Measurements from ENCODE around the gene IKZF2. TPM values are rescaled to one million over a fixed set of nuclear protein-coding genes. Genes with fewer than 3 reads are reported as not detected.

The IKZF2 gene
- total and polyA plus RNA-seq, 2 experiments from 2014 or later, result 2.6 to 10.1 TPM

- no peaks in the 10 kb centered on the region for H3F3A ChIP-seq (replicated peaks; ENCODE audit: low read depth)
- no peak overlapping the region for H3K4me3 Mint-ChIP-seq
- no peak overlapping the region for H3K27ac Mint-ChIP-seq
- no peaks in the 10 kb centered on the region for H3K9me2 ChIP-seq (ENCODE audit: insufficient read depth)
- H3K4me2 ChIP-seq, result no peak overlapping the region
- TF ChIP-seq ZNF331 (CRISPR knock-in tag; IDR thresholded peaks at IDR 0.05; ENCODE audit: low read depth) (no peak), CTCF (conservative IDR thresholded peaks at IDR 0.05; ENCODE audit: low read depth in 2 of 2) (no peak), NANOG (IDR thresholded peaks at IDR 0.05; ENCODE audit: borderline replicate concordance) (no peak), JUNB (IDR thresholded peaks at IDR 0.05; ENCODE audit: unreplicated experiment) (no peak), EZH2phosphoT487 (IDR thresholded peaks at IDR 0.05; ENCODE audit: unreplicated experiment) (no peak), ETS1 (IDR thresholded peaks at IDR 0.05) (no peak), POLR2AphosphoS5 (IDR thresholded peaks at IDR 0.05; ENCODE audit: low read depth) (no peak), CREB1 (CRISPR knock-in tag; IDR thresholded peaks at IDR 0.05; ENCODE audit: low read depth) (no peak), STAT1 (IDR thresholded peaks at IDR 0.05; ENCODE audit: unreplicated experiment) (no peak), ZNF462 (CRISPR knock-in tag; IDR thresholded peaks at IDR 0.05) (no peak), ZNF114 (CRISPR knock-in tag; IDR thresholded peaks at IDR 0.05) (no peak), REST (IDR thresholded peaks at IDR 0.05; ENCODE audit: unreplicated experiment) (no peak), EZH2 (IDR thresholded peaks at IDR 0.05; ENCODE audit: low read depth, unreplicated experiment) (no peak)
- no peaks in the 10 kb centered on the region for H3K36me3 Mint-ChIP-seq (ENCODE audit: low read depth)
- H3K4me1 ChIP-seq (ENCODE audit: insufficient read depth), result no peaks in the 10 kb centered on the region
- no peaks in the 10 kb centered on the region for H3K9me3 Mint-ChIP-seq
- no peaks in the 10 kb centered on the region for H3K27me3 Mint-ChIP-seq (ENCODE audit: insufficient read depth, low read depth, poor library complexity)
- no peaks in the 10 kb centered on the region for H3K27me3 ChIP-seq (ENCODE audit: insufficient read depth)
- H3K27ac ChIP-seq (ENCODE audit: low read depth), result no peak overlapping the region
- no peak for DNase-seq (ENCODE audit: low spot score)
- no peaks in the 10 kb centered on the region for H3K36me3 ChIP-seq (ENCODE audit: insufficient read depth)
- H3K4me3 ChIP-seq, result no peak overlapping the region
- no peaks in the 10 kb centered on the region for H4K20me1 ChIP-seq (replicated peaks; ENCODE audit: insufficient read depth)
- no peaks in the 10 kb centered on the region for H3K79me2 ChIP-seq (replicated peaks; ENCODE audit: insufficient read depth)
- no peak overlapping the region for H2AFZ ChIP-seq
- no peak for ATAC-seq
- H3K4me1 Mint-ChIP-seq, result no peaks in the 10 kb centered on the region; the same call in 2 of the 3 replicates
Observed at GRCh38 chr2:213137064-213137463, 14.3 kb downstream of the IKZF2 start.
